ENCODE data around the gene PIAS4.

The PIAS4 gene

DNA sequence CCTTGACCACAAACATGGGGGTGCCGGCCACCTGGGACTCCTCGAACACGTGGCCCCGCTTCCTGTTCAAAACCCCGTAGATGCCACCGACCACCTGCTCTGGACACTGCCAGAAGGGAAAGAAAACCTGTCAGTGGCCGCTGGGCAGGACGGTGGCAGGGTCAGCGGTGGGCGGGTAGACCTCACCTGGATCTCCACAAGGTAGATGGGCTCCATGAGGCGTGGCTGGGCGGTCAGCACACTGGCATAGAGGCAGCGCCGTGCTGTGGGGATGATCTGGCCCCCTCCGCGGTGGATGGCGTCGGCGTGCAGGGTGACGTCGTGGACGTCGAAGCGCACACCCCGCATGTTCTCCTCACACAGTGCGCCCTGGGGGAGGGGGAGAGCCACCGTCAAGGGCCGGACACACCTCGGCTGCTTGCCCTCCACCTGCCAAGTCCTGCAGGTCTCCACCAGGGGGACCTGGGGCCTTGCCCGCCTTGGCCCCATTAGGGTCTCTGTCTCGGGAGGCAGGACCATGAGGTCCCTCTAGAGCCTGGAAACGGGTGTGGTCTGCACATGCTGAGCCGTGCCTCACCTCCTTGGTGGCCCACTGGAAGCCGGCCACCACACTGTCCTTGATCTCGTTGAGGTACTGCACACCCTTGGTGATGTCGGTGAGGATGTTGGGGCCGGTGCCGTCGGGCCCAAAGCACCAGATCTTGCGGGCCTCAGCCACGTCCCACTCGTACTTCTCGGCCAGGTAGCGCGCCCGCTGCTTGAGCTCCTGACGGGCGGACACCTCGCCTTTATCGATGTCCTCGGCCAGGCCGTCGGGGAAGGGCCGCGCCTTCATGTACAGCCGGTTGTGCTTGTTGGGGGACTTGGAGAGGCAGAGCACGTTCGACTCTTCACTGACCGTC, 30.0 kb upstream of the PIAS4 start:
- Histone ChIP-seq H3K27ac (ENCODE audit: low read depth, low read length) (no peak overlapping the region), H3K79me2 (ENCODE audit: insufficient read depth, low read length) (peaks cover 29% of the 10 kb centered on the region), H3K9ac (ENCODE audit: low read length) (no peak overlapping the region), H3K9me3 (ENCODE audit: insufficient read depth, low read length) (no peaks in the 10 kb centered on the region), H3F3A (ENCODE audit: insufficient read depth) (peaks cover 60% of the 10 kb centered on the region), H3K27me3 (ENCODE audit: low read length) (no peaks in the 10 kb centered on the region), H2AFZ (ENCODE audit: low read depth, low read length, severe bottlenecking) (no peak overlapping the region), H3K4me3 (ENCODE audit: insufficient read depth, low read length, poor library complexity, severe bottlenecking) (no peak overlapping the region), H3K9me2 (replicated peaks; ENCODE audit: insufficient read depth, low read length) (no peaks in the 10 kb centered on the region), H3K36me3 (ENCODE audit: low read length) (peaks cover 42% of the 10 kb centered on the region; the same call in 1 of the 2 replicates), H3K4me2 (ENCODE audit: low read depth, low read length, poor library complexity, severe bottlenecking) (no peak overlapping the region), H4K20me1 (ENCODE audit: low read depth, low read length) (peaks cover 40% of the 10 kb centered on the region; the same call in 1 of the 2 replicates)
- TF ChIP-seq, protein P1, sequence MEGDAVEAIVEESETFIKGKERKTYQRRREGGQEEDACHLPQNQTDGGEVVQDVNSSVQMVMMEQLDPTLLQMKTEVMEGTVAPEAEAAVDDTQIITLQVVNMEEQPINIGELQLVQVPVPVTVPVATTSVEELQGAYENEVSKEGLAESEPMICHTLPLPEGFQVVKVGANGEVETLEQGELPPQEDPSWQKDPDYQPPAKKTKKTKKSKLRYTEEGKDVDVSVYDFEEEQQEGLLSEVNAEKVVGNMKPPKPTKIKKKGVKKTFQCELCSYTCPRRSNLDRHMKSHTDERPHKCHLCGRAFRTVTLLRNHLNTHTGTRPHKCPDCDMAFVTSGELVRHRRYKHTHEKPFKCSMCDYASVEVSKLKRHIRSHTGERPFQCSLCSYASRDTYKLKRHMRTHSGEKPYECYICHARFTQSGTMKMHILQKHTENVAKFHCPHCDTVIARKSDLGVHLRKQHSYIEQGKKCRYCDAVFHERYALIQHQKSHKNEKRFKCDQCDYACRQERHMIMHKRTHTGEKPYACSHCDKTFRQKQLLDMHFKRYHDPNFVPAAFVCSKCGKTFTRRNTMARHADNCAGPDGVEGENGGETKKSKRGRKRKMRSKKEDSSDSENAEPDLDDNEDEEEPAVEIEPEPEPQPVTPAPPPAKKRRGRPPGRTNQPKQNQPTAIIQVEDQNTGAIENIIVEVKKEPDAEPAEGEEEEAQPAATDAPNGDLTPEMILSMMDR (IDR thresholded peaks at IDR 0.05; ENCODE audit: insufficient read depth, low read length, poor library complexity, severe bottlenecking), result no peak
- TF ChIP-seq EZH2phosphoT487 (conservative IDR thresholded peaks at IDR 0.05; ENCODE audit: low read length), result no peak

DNA sequence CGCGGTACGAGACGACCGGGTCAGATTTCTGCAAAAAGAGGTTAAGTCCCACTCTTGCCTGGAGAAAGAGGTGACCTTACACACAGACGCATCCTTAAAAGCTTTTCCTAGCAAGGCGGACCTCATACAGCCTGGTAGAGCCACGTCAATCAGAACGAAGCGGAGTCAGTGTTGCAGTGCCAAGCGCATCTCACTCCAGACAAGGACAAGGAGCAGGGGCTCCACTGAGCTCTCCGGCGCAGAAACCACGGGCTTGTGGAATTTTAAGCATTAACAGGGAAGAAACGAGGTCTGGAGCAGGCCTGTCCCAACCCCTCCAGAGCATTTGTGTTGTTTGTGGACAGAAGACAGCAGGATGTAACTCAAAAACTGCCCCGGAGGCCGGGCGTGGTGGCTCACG, 29.4 kb upstream of the PIAS4 start:
- Histone ChIP-seq H3K9ac (ENCODE audit: low read length) (no peak overlapping the region), H3K9me2 (replicated peaks; ENCODE audit: insufficient read depth, low read length) (no peaks in the 10 kb centered on the region), H3K4me3 (ENCODE audit: insufficient read depth, low read length, poor library complexity, severe bottlenecking) (no peak overlapping the region), H3K79me2 (ENCODE audit: insufficient read depth, low read length) (peaks cover 36% of the 10 kb centered on the region), H4K20me1 (ENCODE audit: low read depth, low read length) (peaks cover 46% of the 10 kb centered on the region; the same call in 1 of the 2 replicates), H3K36me3 (ENCODE audit: low read length) (peaks cover 49% of the 10 kb centered on the region; the same call in 1 of the 2 replicates), H3K27ac (ENCODE audit: low read depth, low read length) (no peak overlapping the region), H3F3A (ENCODE audit: insufficient read depth) (peaks cover 58% of the 10 kb centered on the region), H3K9me3 (ENCODE audit: insufficient read depth, low read length) (no peaks in the 10 kb centered on the region), H3K27me3 (ENCODE audit: low read length) (no peaks in the 10 kb centered on the region), H3K4me2 (ENCODE audit: low read depth, low read length, poor library complexity, severe bottlenecking) (no peak overlapping the region), H2AFZ (ENCODE audit: low read depth, low read length, severe bottlenecking) (no peak overlapping the region)
- TF ChIP-seq, protein P1 (IDR thresholded peaks at IDR 0.05; ENCODE audit: insufficient read depth, low read length, poor library complexity, severe bottlenecking), result no peak
- no peak for TF ChIP-seq EZH2phosphoT487 (conservative IDR thresholded peaks at IDR 0.05; ENCODE audit: low read length)

DNA sequence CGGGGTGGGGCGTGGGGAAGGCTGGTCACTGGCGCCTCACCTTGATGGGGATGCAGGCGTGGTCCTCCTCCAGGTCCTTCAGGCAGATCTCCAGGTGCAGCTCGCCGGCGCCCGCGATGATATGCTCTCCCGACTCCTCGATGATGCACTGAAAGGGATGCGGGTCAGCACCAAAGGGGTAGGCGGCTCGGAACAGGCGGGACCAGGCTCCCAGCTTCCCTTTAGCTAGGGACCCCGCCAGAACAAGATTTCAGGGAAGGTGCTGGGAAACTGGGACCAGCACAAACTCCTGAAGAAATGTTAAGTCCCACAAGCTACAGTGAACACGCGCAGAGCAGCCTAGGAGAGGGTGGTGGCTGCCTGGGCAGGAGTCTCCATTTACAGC, 28.3 kb upstream of the PIAS4 start:
- peaks cover 59% of the 10 kb centered on the region for H3K36me3 ChIP-seq (ENCODE audit: low read length)
- H3K27ac ChIP-seq (ENCODE audit: low read depth, low read length), result no peak overlapping the region
- H2AFZ ChIP-seq (ENCODE audit: low read depth, low read length, severe bottlenecking), result no peak overlapping the region
- peaks cover 47% of the 10 kb centered on the region for H3K79me2 ChIP-seq (ENCODE audit: insufficient read depth, low read length)
- H4K20me1 ChIP-seq (ENCODE audit: low read depth, low read length), result peaks cover 58% of the 10 kb centered on the region; the same call in 1 of the 2 replicates
- no peaks in the 10 kb centered on the region for H3K9me2 ChIP-seq (replicated peaks; ENCODE audit: insufficient read depth, low read length)
- no peak overlapping the region for H3K9ac ChIP-seq (ENCODE audit: low read length)
- no peak overlapping the region for H3K4me3 ChIP-seq (ENCODE audit: insufficient read depth, low read length, poor library complexity, severe bottlenecking)
- H3F3A ChIP-seq (ENCODE audit: insufficient read depth), result peaks cover 60% of the 10 kb centered on the region
- TF ChIP-seq EZH2phosphoT487 (conservative IDR thresholded peaks at IDR 0.05; ENCODE audit: low read length), result no peak
- TF ChIP-seq, protein P1 (IDR thresholded peaks at IDR 0.05; ENCODE audit: insufficient read depth, low read length, poor library complexity, severe bottlenecking), result no peak
- no peak overlapping the region for H3K4me2 ChIP-seq (ENCODE audit: low read depth, low read length, poor library complexity, severe bottlenecking)
- H3K27me3 ChIP-seq (ENCODE audit: low read length), result no peaks in the 10 kb centered on the region
- no peaks in the 10 kb centered on the region for H3K9me3 ChIP-seq (ENCODE audit: insufficient read depth, low read length)

Measured in SU-DHL-6 (cell line).